ENCODE results near the gene SAMD7.

Gene SAMD7

DNA sequence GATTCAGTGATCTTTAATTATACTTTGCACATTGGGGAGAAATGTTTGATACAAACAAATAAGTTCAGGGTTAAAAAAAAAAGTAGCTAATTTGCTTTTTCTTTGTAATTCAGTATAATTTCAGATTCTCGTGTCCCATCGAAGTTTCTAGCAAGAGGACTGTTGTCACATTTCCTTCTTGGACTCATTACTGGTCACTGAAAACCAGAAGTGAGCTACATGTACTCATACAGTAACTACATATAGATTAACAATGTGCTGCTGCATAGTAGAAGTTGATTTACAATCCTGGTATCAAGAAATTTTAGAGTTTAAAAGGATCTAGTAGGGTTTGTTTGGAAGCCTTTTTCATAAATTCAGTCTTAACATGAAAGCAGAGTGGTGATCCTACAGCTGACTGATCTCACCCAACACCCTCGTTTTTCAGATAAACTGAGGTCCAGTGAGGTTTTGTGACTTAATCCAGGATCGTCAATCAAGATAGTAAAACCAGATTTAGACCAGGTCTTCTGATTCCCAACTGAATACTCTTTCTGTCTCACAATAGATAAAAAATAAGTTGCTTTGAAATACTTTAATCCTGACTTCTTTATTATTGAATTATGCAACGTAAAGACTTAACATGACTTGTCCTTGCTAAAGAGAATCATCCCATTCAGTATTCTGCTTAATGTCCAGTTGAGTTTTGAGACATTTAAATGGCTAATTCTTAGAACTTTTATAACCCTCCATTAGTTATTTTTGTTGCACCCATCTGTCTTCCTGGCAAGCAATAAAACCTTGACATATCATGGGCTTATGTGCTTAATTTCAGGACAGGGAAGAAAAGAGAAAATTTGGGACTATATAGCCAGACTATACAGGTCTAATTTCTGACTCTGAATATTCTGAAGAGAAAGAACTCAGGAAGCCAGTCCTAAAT lies 58.1 kb downstream of the SAMD7 start:
- TF ChIP-seq, protein P1, sequence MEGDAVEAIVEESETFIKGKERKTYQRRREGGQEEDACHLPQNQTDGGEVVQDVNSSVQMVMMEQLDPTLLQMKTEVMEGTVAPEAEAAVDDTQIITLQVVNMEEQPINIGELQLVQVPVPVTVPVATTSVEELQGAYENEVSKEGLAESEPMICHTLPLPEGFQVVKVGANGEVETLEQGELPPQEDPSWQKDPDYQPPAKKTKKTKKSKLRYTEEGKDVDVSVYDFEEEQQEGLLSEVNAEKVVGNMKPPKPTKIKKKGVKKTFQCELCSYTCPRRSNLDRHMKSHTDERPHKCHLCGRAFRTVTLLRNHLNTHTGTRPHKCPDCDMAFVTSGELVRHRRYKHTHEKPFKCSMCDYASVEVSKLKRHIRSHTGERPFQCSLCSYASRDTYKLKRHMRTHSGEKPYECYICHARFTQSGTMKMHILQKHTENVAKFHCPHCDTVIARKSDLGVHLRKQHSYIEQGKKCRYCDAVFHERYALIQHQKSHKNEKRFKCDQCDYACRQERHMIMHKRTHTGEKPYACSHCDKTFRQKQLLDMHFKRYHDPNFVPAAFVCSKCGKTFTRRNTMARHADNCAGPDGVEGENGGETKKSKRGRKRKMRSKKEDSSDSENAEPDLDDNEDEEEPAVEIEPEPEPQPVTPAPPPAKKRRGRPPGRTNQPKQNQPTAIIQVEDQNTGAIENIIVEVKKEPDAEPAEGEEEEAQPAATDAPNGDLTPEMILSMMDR (IDR thresholded peaks at IDR 0.05; ENCODE audit: extremely low read depth, insufficient read depth, missing control alignments), result no peak
- DNase-seq (ENCODE audit: low spot score), result no peak
- in situ Hi-C loops (cut with MboI; ENCODE audit: low pct_unique_long_range_greater_than_20kb, low sequenced_read_pairs, unreplicated experiment), result no loop called here

DNA sequence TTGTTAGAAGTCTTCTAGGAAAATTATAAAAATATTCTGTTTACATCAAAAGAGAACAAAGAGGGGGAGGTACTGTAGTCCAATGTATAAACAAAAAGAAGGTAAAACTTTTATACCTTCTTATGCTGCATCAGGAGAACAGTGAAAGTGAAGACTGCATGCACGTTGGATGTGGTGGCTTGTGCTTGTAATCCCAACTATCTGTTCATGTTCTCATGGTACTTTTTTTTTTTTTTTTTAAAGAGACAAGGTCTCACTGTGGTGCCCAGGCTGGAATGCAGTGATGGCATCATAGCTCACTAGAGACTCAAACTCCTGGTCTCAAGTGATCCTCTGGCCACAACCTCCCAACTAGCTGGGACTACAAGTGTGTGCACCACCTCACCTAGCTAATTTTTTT lies 59.5 kb downstream of the SAMD7 start:
- in situ Hi-C loops (cut with MboI; ENCODE audit: low pct_unique_long_range_greater_than_20kb, low sequenced_read_pairs, unreplicated experiment), result no loop called here
- TF ChIP-seq, protein P1 (IDR thresholded peaks at IDR 0.05; ENCODE audit: extremely low read depth, insufficient read depth, missing control alignments), result no peak
- no peak for DNase-seq (ENCODE audit: low spot score)

DNA sequence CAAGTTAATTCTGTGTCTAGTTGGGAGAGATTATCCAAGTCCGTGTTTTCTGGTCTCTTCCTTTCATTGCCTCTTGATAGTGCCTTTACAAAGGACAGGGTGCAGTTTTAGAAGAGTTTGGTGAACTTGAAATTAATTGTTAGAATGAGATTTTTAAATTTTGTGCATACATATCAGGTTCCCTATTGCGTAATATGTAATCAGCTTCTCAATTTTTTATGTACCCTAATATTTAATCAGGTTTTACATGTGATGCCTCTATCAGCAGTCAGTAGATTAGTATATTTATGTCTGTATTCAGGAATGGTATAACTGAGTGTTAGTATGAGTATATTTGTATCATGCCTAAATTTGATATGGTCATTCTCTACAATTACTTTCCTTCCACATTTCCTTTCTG lies 60.1 kb downstream of the SAMD7 start:
- DNase-seq (ENCODE audit: low spot score), result no peak
- in situ Hi-C loops (cut with MboI; ENCODE audit: low pct_unique_long_range_greater_than_20kb, low sequenced_read_pairs, unreplicated experiment), result no loop called here
- TF ChIP-seq, protein P1 (IDR thresholded peaks at IDR 0.05; ENCODE audit: extremely low read depth, insufficient read depth, missing control alignments), result no peak

DNA sequence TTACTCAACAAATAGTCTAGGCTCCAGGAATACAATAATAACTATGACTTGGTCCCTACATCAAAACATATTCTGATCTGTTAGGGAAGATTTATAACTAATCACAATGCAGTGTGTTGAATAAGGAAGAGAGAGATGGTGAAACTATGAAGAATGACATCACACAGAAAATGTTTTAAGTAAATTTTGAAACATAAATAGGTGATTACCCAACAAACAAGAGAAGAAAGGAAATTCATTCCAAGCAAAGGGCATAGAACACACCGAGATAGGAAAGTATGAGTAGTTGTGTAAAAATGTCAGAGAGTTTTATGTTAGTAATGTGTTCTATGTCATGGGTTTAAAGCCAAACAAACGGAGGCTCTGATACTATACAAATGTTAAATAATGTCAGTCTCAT lies 68.7 kb downstream of the SAMD7 start:
- DNase-seq (ENCODE audit: low spot score), result no peak
- in situ Hi-C loops (cut with MboI; ENCODE audit: low pct_unique_long_range_greater_than_20kb, low sequenced_read_pairs, unreplicated experiment), result no loop called here
- TF ChIP-seq, protein P1 (IDR thresholded peaks at IDR 0.05; ENCODE audit: extremely low read depth, insufficient read depth, missing control alignments), result no peak

DNA sequence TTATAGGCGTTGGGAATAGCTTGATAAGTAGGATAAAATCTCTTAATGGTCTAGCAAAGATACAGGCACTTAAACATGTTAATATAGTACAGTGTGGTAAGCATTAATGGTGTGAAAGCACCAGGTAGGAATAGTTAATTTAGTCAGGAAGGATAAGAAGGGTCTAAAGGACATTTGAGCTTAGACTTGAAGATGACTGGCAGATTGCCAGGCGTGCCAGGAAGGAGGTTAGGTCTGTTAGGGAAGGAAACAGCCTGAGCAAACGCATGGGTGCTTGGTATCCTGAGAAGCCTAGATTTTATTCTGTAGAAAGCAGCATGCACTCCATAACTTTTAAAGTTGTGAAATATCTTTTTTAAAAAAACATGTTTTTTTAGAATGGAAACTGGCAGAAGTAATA lies 72.9 kb downstream of the SAMD7 start:
- no peak for DNase-seq (ENCODE audit: low spot score)
- in situ Hi-C loops (cut with MboI; ENCODE audit: low pct_unique_long_range_greater_than_20kb, low sequenced_read_pairs, unreplicated experiment), result no loop called here
- TF ChIP-seq, protein P1 (IDR thresholded peaks at IDR 0.05; ENCODE audit: extremely low read depth, insufficient read depth, missing control alignments), result no peak

Measured in GM13977 (cell line).